Nephron (organoid): Measurements from ENCODE around the gene GLUD1.
A peak's percentile ranks its signal among the peaks of the same experiment; 100 is the strongest.
"Not testable (repeated sequence)": the region's sequence is repeated elsewhere in the genome, so short reads cannot be mapped to it uniquely, and the experiment has no call there.

Source experiments
- H3K27ac Mint-ChIP-seq, 3 experiments: 2 replicates each; pipeline ENCODE4 v1.8.0; 2020; ENCODE audit warnings: mixed read lengths in 3 of 3, mild to moderate bottlenecking in 2 of 3, moderate library complexity in 1 of 3
- H3K27me3 Mint-ChIP-seq: 2 replicates; pipeline ENCODE4 v1.8.0; 2021; ENCODE audit warnings: low read depth, mild to moderate bottlenecking, moderate library complexity, mixed read lengths
- H3K36me3 Mint-ChIP-seq: 2 replicates; pipeline ENCODE4 v1.8.0; 2020; ENCODE audit warnings: low read depth, mixed read lengths
- H3K4me1 Mint-ChIP-seq: 2 replicates; pipeline ENCODE4 v1.8.0; 2020; ENCODE audit warnings: mixed read lengths
- H3K4me3 Mint-ChIP-seq, 3 experiments: 2 replicates each; pipeline ENCODE4 v1.8.0; 2020; ENCODE audit warnings: mild to moderate bottlenecking in 3 of 3, mixed read lengths in 3 of 3, moderate library complexity in 2 of 3
- H3K9me3 Mint-ChIP-seq: 2 replicates; pipeline ENCODE4 v1.8.0; 2020; ENCODE audit warnings: mixed read lengths
- TF ChIP-seq, protein P1 (sequence below), 3 experiments: fragments of 200-600 bp; sonication (generic); IDR thresholded peaks; one replicate each; pipeline ENCODE4 v1.5.0; 2021; ENCODE audit warnings: antibody characterized with exemption in 3 of 3; ENCODE audit not compliant: unreplicated experiment in 3 of 3

GLUD1 gene

DNA sequence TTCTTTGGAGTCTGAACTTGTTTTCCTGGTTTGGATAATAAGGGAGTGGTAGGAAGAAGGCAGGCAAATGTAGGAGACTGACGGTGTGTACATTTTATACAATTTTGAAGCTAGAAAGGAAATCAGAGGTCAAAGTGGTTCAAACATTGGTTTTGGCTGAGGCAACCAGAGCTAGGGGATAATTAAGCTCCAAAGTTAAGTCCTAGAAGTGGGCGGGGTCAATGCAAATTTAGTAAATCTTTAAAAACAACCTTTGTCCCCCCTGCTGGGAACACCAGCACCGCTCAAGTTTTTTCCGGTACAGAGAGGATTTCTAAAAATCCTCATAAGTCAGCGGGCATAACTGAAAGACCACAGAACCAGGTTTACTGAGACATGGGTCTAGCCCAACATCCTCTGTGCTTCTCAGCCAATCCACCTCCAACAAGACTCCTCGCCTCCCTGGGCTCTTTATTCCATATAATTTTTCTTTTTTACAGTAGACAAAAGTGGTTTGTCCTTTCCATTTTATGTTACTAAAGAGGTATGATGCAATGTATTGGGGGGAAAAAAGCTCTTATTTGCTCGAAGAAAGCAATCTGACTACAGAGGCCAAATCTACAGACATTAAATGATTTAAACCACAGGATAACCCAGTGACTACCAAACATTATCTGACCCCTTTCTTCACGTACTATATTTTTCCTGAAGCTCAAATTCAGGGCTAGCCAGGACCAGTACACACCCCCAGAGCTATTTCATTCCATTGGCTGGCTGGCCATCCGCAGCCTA lies 1.6 kb downstream of the GLUD1 start:
- Mint-ChIP-seq H3K9me3 (no peaks in the 10 kb centered on the region), H3K27me3 (no peaks in the 10 kb centered on the region), H3K36me3 (peaks cover 21% of the 10 kb centered on the region), H3K27ac (peak overlapping the region; percentile 80 to 89 (median 83)), H3K4me3 (peak overlapping the region; percentile 83 to 90 (median 88)), H3K4me1 (peaks cover 34% of the 10 kb centered on the region)
- TF ChIP-seq, protein P1, sequence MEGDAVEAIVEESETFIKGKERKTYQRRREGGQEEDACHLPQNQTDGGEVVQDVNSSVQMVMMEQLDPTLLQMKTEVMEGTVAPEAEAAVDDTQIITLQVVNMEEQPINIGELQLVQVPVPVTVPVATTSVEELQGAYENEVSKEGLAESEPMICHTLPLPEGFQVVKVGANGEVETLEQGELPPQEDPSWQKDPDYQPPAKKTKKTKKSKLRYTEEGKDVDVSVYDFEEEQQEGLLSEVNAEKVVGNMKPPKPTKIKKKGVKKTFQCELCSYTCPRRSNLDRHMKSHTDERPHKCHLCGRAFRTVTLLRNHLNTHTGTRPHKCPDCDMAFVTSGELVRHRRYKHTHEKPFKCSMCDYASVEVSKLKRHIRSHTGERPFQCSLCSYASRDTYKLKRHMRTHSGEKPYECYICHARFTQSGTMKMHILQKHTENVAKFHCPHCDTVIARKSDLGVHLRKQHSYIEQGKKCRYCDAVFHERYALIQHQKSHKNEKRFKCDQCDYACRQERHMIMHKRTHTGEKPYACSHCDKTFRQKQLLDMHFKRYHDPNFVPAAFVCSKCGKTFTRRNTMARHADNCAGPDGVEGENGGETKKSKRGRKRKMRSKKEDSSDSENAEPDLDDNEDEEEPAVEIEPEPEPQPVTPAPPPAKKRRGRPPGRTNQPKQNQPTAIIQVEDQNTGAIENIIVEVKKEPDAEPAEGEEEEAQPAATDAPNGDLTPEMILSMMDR (IDR thresholded peaks at IDR 0.05; ENCODE audit: unreplicated experiment in 3 of 3) = no peak

DNA sequence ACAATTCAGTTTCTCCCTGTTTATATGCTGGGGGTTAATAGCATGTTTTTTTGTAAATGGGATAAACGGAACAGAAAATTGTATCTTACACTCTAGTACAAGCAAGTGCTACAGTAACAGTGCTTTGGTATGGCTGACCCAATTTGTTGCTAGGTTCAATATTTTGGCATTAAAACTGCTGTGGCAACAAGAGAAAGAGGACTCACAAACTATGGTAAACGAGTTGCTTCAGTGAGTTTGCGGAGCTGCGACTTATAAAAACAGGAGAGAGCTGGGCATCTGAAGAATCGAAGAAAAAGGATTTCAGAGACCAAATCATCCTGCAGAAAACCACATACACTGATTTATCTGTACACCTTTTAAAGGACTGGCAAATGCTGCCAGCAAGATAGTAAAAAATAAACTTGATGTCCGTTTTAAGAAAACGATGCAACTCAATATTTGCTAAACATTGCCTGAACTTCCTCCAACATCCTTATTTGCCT lies 2.2 kb downstream of the GLUD1 start:
- TF ChIP-seq, protein P1 (IDR thresholded peaks at IDR 0.05; ENCODE audit: unreplicated experiment in 3 of 3) = no peak
- peak overlapping the region; percentile 83 to 90 (median 88) for H3K4me3 Mint-ChIP-seq
- no peaks in the 10 kb centered on the region for H3K27me3 Mint-ChIP-seq
- no peaks in the 10 kb centered on the region for H3K9me3 Mint-ChIP-seq
- H3K27ac Mint-ChIP-seq = peak overlapping the region; percentile 80 to 89 (median 83)
- peaks cover 22% of the 10 kb centered on the region for H3K36me3 Mint-ChIP-seq
- peaks cover 34% of the 10 kb centered on the region for H3K4me1 Mint-ChIP-seq

DNA sequence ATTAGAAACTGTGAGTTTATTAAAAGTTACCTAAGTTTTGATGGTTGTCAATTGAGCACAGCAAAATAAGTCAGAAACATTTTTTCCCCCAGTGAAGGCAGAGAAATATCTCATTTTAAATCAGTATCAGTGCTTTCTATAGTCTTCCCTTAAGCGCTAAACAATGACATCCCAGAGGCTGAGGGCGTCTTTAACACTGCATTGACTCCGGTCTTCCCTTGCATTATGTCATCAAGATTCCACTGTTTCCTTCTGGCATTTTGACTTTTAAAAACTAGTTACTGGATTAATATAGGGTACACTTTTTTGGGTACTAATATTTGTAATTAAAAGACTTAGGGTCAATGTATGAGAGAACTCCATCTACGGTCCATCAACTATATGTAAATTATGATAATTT lies 3.9 kb downstream of the GLUD1 start:
- TF ChIP-seq, protein P1 (IDR thresholded peaks at IDR 0.05; ENCODE audit: unreplicated experiment in 3 of 3) = no peak
- Mint-ChIP-seq H3K27me3 (no peaks in the 10 kb centered on the region), H3K4me3 (peak overlapping the region in 1 of 3 experiments; percentile 83), H3K27ac (no peak overlapping the region), H3K4me1 (peaks cover 40% of the 10 kb centered on the region), H3K9me3 (no peaks in the 10 kb centered on the region), H3K36me3 (peaks cover 25% of the 10 kb centered on the region)

DNA sequence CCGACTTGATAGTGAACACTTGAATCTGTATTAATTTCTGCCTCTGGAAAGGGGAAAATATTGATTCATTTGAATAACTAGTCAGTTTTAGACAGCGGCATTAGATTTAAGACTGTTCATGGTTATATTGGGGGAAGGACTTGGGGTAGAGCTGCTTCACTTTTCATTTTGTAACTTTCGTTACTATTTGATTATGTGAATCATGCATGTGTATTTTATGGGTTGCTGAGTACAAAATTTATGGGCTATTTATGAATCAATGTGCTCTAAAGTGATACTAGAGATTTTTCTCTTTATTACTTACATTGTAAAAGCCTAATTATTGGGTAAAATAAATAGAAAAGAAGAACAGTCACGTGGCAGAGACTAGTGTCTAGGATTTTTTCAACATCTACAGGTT lies 4.9 kb downstream of the GLUD1 start:
- Mint-ChIP-seq H3K36me3 (peaks cover 31% of the 10 kb centered on the region), H3K9me3 (no peaks in the 10 kb centered on the region), H3K4me1 (peaks cover 46% of the 10 kb centered on the region), H3K27ac (no peak overlapping the region), H3K27me3 (no peaks in the 10 kb centered on the region), H3K4me3 (no peak overlapping the region)
- TF ChIP-seq, protein P1 (IDR thresholded peaks at IDR 0.05; ENCODE audit: unreplicated experiment in 3 of 3) = no peak

DNA sequence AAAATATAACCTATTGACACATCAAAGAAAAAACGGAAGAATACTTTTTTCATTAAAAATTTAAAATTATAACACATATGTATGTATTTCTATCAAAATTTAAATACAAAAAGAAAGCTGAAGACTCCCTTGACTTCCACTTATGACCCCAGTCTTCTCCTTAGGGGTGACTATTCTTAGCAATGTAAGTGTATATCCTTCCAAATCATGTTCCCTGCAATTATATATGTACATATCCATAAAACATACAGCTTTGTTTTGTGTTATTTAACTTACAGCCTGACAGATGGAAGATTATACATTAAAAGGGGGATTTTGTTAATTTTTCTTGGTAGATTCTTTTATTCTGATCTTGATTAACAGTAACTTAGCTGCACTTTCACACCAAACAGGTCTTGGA lies 9.1 kb downstream of the GLUD1 start:
- no peaks in the 10 kb centered on the region for H3K9me3 Mint-ChIP-seq
- peaks cover 48% of the 10 kb centered on the region for H3K36me3 Mint-ChIP-seq
- no peak overlapping the region for H3K27ac Mint-ChIP-seq
- H3K4me3 Mint-ChIP-seq = no peak overlapping the region
- TF ChIP-seq, protein P1 (IDR thresholded peaks at IDR 0.05; ENCODE audit: unreplicated experiment in 3 of 3) = no peak
- H3K27me3 Mint-ChIP-seq = no peaks in the 10 kb centered on the region
- peaks cover 35% of the 10 kb centered on the region for H3K4me1 Mint-ChIP-seq

DNA sequence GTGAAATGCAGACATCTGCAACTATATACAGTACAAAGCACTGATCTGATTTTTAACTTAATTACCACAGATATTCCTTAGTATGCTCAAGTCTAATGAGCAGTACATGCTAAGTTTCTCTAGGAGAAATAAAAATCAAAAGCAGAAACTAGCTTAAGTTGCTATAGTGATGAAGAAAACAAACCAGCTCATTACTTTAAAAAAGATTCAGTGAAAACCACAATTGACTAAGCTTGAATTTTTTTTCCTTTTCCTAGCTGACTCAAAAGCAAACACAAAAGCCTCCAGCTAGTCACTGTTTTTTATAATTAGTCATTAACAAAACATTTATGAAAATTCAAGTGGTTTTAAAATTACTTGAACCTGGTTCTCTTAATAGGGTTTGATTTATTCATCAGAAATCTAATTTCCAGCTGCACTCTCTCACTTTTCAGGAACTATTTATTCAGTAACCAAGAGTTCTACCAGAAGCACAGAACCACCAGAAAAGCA lies 10.3 kb downstream of the GLUD1 start:
- peaks cover 32% of the 10 kb centered on the region for H3K4me1 Mint-ChIP-seq
- H3K4me3 Mint-ChIP-seq, H3K27me3 Mint-ChIP-seq, H3K9me3 Mint-ChIP-seq: not testable (repeated sequence)
- H3K27ac Mint-ChIP-seq = peak overlapping the region; percentile 29 to 81 (median 30)
- H3K36me3 Mint-ChIP-seq = peaks cover 55% of the 10 kb centered on the region

DNA sequence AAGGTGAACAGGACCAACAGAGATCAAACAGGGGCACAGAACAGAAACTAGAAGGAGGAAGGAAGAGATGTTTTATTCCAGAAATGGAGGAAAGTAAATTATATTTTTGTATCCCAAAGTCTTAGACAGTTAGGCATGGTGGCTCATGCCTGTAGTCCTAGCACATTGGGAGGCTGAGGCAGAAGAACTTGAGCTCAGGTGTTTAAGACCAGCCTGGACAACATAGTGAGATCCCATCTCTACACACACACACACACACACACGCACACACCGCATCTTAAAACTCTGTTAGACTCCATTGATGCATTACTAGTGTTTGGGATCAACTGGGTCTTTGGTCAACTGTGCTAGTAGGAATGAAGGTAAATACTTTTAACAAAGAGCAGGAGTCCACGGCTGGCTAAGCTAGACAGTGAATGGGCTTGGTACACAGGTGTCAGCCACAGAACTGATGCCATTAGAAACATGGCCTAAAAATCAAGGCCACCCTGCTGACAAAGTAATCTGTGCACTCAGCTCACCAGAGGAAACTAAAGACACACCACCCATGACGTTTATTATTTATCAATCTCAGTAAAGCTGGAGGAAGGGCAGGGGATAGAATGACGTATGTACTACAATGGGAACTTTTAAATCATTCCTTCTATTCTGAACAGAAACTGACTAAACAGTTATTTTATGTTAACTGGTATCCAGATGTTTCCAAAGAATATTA lies 10.9 kb downstream of the GLUD1 start:
- H3K27ac Mint-ChIP-seq = peak overlapping the region; percentile 29 to 81 (median 55)
- not testable (repeated sequence) for H3K9me3 Mint-ChIP-seq, H3K27me3 Mint-ChIP-seq, H3K4me3 Mint-ChIP-seq
- H3K36me3 Mint-ChIP-seq = peaks cover 58% of the 10 kb centered on the region
- peaks cover 32% of the 10 kb centered on the region for H3K4me1 Mint-ChIP-seq

DNA sequence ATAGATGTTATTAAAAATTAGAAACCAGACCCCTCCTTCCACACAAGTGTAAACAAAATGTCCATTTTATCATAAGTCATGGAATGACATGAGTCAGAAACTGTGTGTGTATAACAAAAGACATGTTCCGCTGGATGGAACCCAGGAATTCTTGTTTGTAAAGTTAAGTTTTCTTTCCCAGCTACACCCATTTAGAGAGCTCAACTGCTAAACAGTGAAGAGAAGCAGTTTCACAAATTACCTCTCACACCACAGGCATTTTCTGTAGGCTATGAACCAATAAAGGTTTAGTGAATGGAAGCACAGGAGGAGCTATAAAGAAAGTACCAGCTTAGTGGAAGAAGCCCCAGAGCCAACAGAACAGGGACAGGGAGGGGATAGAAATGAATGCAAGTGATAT lies 12.4 kb downstream of the GLUD1 start:
- H3K4me3 Mint-ChIP-seq, H3K9me3 Mint-ChIP-seq, H3K27me3 Mint-ChIP-seq: not testable (repeated sequence)
- peaks cover 52% of the 10 kb centered on the region for H3K36me3 Mint-ChIP-seq
- peaks cover 32% of the 10 kb centered on the region for H3K4me1 Mint-ChIP-seq
- peak overlapping the region; percentile 67 to 81 (median 72) for H3K27ac Mint-ChIP-seq

DNA sequence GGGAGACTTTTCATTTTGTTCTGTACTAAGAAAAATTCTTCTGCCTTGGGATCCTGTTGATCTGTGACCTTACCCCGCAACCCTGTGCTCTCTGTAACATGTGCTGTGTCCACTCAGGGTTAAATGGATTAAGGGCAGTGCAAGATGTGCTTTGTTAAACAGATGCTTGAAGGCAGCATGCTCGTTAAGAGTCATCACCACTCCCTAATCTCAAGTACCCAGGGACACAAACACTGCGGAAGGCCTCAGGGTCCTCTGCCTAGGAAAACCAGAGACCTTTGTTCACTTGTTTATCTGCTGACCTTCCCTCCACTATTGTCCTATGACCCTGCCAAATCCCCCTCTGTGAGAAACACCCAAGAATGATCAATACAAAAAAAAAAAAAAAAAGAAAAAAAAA lies 13.1 kb downstream of the GLUD1 start:
- not testable (repeated sequence) for H3K27me3 Mint-ChIP-seq, H3K27ac Mint-ChIP-seq, H3K9me3 Mint-ChIP-seq, H3K4me3 Mint-ChIP-seq
- Mint-ChIP-seq H3K4me1 (peaks cover 32% of the 10 kb centered on the region), H3K36me3 (peaks cover 48% of the 10 kb centered on the region)
